HepG2 (cell line): Measurements from ENCODE around the gene MIR17HG. TPM values are rescaled to one million over a fixed set of nuclear protein-coding genes. Genes with fewer than 3 reads are reported as not detected.

Experiments used
- ATAC-seq: fragments of 200-7000 bp; cut with Tn5 transposase; 3 replicates; pipeline ENCODE4 v1.9.1; 2020; ENCODE audit warnings: mild to moderate bottlenecking, moderate library complexity
- BruUV-seq: library from RNA; stranded (reverse); fragments of 400-500 nt; replicated peaks from 2 replicates; lab custom pipeline; 2021; lab: Mats Ljungman, UMichigan
- CTCF ChIA-PET: fragments of 300-600 bp; formaldehyde crosslinking; extraction: SDS; loops from one replicate; lab custom pipeline; 2021; ENCODE audit warnings: low total read pairs, inconsistent platforms, low intra/inter-chr PET ratio; lab: Yijun Ruan, JAX
- POLR2A ChIA-PET: fragments of 350-600 bp; sonication (Branson Sonifier 250); formaldehyde crosslinking; loops from one replicate; lab custom pipeline; 2020; ENCODE audit warnings: antibody characterized with exemption, inconsistent platforms; lab: Yijun Ruan, JAX
- DNase-seq: peaks from one replicate; pipeline ENCODE4 v3.0.0-alpha.2; 2015; ENCODE audit warnings: low spot score
- FAIRE-seq: peaks from 3 replicates; lab custom pipeline; 2011; peaks lifted over from hg19 to GRCh38; lab: Jason Lieb, UNC
- H2AFZ ChIP-seq: one replicate; pipeline ENCODE4 v1.6.1; 2011; ENCODE audit warnings: low read length, inconsistent platforms
- H3K27ac ChIP-seq: fragments of 300-600 bp; 3 replicates; pipeline ENCODE4 v1.8.0; 2011; ENCODE audit warnings: mixed run types, mild to moderate bottlenecking, mixed read lengths, low read length, inconsistent platforms; ENCODE audit not compliant: insufficient read depth; ENCODE audit errors: extremely low read length
- H3K27me3 ChIP-seq, 2 experiments: fragments of 200-600 bp in 1 of 2; 2 replicates in 1 of 2; 3 replicates in 1 of 2; pipeline versions ENCODE4 v1.6.0 to v1.8.0; 2011; ENCODE audit warnings: low read length in 2 of 2, mild to moderate bottlenecking in 2 of 2, moderate library complexity in 2 of 2, inconsistent platforms in 1 of 2; ENCODE audit not compliant: insufficient read depth in 2 of 2, control insufficient read depth in 1 of 2
- H3K36me3 ChIP-seq, 2 experiments: fragments of 200-600 bp in 1 of 2; replicated peaks in 1 of 2; 2 replicates in 1 of 2; 3 replicates in 1 of 2; pipeline versions ENCODE4 v1.5.1 to v1.8.0; 2011; ENCODE audit warnings: low read length in 2 of 2, inconsistent platforms in 1 of 2; ENCODE audit not compliant: insufficient read depth in 2 of 2, control insufficient read depth in 1 of 2
- H3K4me1 ChIP-seq: 2 replicates; pipeline ENCODE4 v1.5.1; 2012; ENCODE audit warnings: low read length, inconsistent platforms; ENCODE audit not compliant: insufficient read depth
- H3K4me2 ChIP-seq: 2 replicates; pipeline ENCODE4 v1.6.0; 2011; ENCODE audit warnings: low read depth, low read length, inconsistent platforms
- H3K4me3 ChIP-seq, 3 experiments: fragments of 200-600 bp in 1 of 3; sonication (generic), shearing (Covaris generic) in 1 of 3; replicated peaks in 1 of 3; 2 replicates each; pipeline ENCODE4 v1.5.1; 2011 to 2016; ENCODE audit warnings: low read length in 3 of 3, inconsistent platforms in 2 of 3, low read depth in 2 of 3, mild to moderate bottlenecking in 2 of 3, control low read depth in 1 of 3, mixed read lengths in 1 of 3; ENCODE audit not compliant: insufficient read depth in 1 of 3
- H3K79me2 ChIP-seq: one replicate; pipeline ENCODE4 v1.6.1; 2011; ENCODE audit warnings: low read length, inconsistent platforms; ENCODE audit not compliant: insufficient read depth
- H3K9ac ChIP-seq: 2 replicates; pipeline ENCODE4 v1.6.0; 2011; ENCODE audit warnings: mild to moderate bottlenecking, low read depth, low read length, inconsistent platforms; ENCODE audit not compliant: insufficient read depth
- H3K9me3 ChIP-seq: 2 replicates; pipeline ENCODE4 v1.5.1; 2012; ENCODE audit warnings: mild to moderate bottlenecking, low read length
- H4K20me1 ChIP-seq: 2 replicates; pipeline ENCODE4 v1.6.0; 2011; ENCODE audit warnings: inconsistent platforms, mild to moderate bottlenecking, low read length, moderate library complexity; ENCODE audit not compliant: insufficient read depth
- ADNP ChIP-seq: sonication (generic); formaldehyde crosslinking; IDR thresholded peaks from 2 replicates; pipeline ENCODE4 v1.4.0; 2020; ENCODE audit warnings: missing genetic modification reagents
- ARNT2 ChIP-seq: sonication (generic); formaldehyde crosslinking; IDR thresholded peaks from 2 replicates; pipeline ENCODE4 v1.8.0; 2022; ENCODE audit warnings: mild to moderate bottlenecking, low read depth, missing genetic modification reagents, moderate library complexity
- CHD4 ChIP-seq: fragments of 200-600 bp; sonication (generic); IDR thresholded peaks from 2 replicates; pipeline ENCODE4 v1.7.0; 2017; ENCODE audit warnings: mild to moderate bottlenecking, low read length, borderline replicate concordance
- HNRNPUL1 ChIP-seq: fragments of 200-400 bp; formaldehyde crosslinking; IDR thresholded peaks from 2 replicates; pipeline ENCODE4 v1.6.1; 2017; ENCODE audit warnings: low read depth, mild to moderate bottlenecking, low read length, moderate library complexity
- KAT2B ChIP-seq: fragments of 150-350 bp; IDR thresholded peaks from 2 replicates; pipeline ENCODE4 v1.6.1; 2014; ENCODE audit warnings: low read depth, low read length, borderline replicate concordance
- NFIB ChIP-seq: sonication (generic); formaldehyde crosslinking; IDR thresholded peaks from 2 replicates; pipeline ENCODE4 v1.9.0; 2021; ENCODE audit warnings: missing genetic modification reagents, mild to moderate bottlenecking, borderline replicate concordance
- NFIC ChIP-seq: IDR thresholded peaks from 2 replicates; pipeline ENCODE4 v1.6.1; 2012; ENCODE audit warnings: mild to moderate bottlenecking, low read length, inconsistent platforms
- RAD21 ChIP-seq: fragments of 450-650 bp; formaldehyde crosslinking; IDR thresholded peaks from 2 replicates; pipeline ENCODE4 v1.5.0; 2020; ENCODE audit warnings: mild to moderate bottlenecking
- RELA ChIP-seq: sonication (generic); formaldehyde crosslinking; IDR thresholded peaks from 2 replicates; pipeline ENCODE4 v1.4.0; 2020; ENCODE audit warnings: missing genetic modification reagents
- RORA ChIP-seq: sonication (generic); formaldehyde crosslinking; IDR thresholded peaks from 2 replicates; pipeline ENCODE4 v1.5.0; 2020; ENCODE audit warnings: mild to moderate bottlenecking, missing genetic modification reagents, moderate library complexity
- SMC3 ChIP-seq: IDR thresholded peaks from 2 replicates; pipeline ENCODE4 v1.6.1; 2011; ENCODE audit warnings: low read length, improper control_type of control experiment
- SNAPC5 ChIP-seq: sonication (generic); formaldehyde crosslinking; IDR thresholded peaks from 2 replicates; pipeline ENCODE4 v1.8.1; 2023; ENCODE audit warnings: mild to moderate bottlenecking, missing genetic modification reagents, borderline replicate concordance
- SP1 ChIP-seq, 2 experiments: fragments of 450-650 bp in 1 of 2; sonication (generic) in 1 of 2; formaldehyde crosslinking in 1 of 2; IDR thresholded peaks; 2 replicates each; pipeline versions ENCODE4 v1.4.0 to v1.6.1; 2016 to 2020; ENCODE audit warnings: missing genetic modification reagents in 1 of 2
- U2AF2 ChIP-seq: fragments of 200-400 bp; formaldehyde crosslinking; IDR thresholded peaks from 2 replicates; pipeline ENCODE4 v1.6.1; 2017; ENCODE audit warnings: low read depth, mild to moderate bottlenecking, low read length
- ZBTB33 ChIP-seq: sonication (generic); formaldehyde crosslinking; IDR thresholded peaks from 2 replicates; pipeline ENCODE4 v1.4.0; 2020; ENCODE audit warnings: missing genetic modification reagents
- ZFP36L2 ChIP-seq: sonication (generic); formaldehyde crosslinking; IDR thresholded peaks from 2 replicates; pipeline ENCODE4 v1.4.0; 2020; ENCODE audit warnings: missing genetic modification reagents
- ZFY ChIP-seq: sonication (generic); formaldehyde crosslinking; IDR thresholded peaks from 2 replicates; pipeline ENCODE4 v1.4.0; 2020; ENCODE audit warnings: missing genetic modification reagents
- ZNF547 ChIP-seq: sonication (generic); formaldehyde crosslinking; IDR thresholded peaks from 2 replicates; pipeline ENCODE4 v1.5.1; 2020; ENCODE audit warnings: mild to moderate bottlenecking, missing genetic modification reagents
- ZNF784 ChIP-seq: sonication (generic); formaldehyde crosslinking; IDR thresholded peaks from 2 replicates; pipeline ENCODE4 v1.5.1; 2020; ENCODE audit warnings: missing genetic modification reagents, mild to moderate bottlenecking, borderline replicate concordance
- WGBS: methylation state at CpG from one replicate; pipeline ENCODE4 v1.1.6; 2017; ENCODE audit warnings: low lambda C conversion rate; 5-methylcytosine and 5-hydroxymethylcytosine counted together
- in situ Hi-C: cut with HindIII; loops from 2 replicates; pipeline ENCODE4 v1.10.0; 2017; ENCODE audit warnings: low pct_unique_long_range_greater_than_20kb; ENCODE audit not compliant: extremely low pct_ligation_motif_present
- intact Hi-C: fragments of 100-400 bp; cut with micrococcal nuclease; formaldehyde crosslinking; loops from one replicate; pipeline ENCODE4 v1.10.0; 2022; ENCODE audit not compliant: unreplicated experiment
- polyA plus RNA-seq, 8 experiments: library from polyadenylated mRNA; depleted of rRNA in 3 of 8; stranded (reverse) in 7 of 8; unstranded in 1 of 8; fragments of >200 nt; fragmentation: Illumina TruSeq in 4 of 8; extraction: Trizol in 4 of 8; gene quantifications; 2 replicates each; pipeline versions ENCODE4 v1.2.1 to v1.2.3, GENCODE V29; 2011 to 2016; ENCODE audit warnings: low read depth in 4 of 8, missing spikeins in 1 of 8, mixed read lengths in 1 of 8; ENCODE audit not compliant: insufficient read depth in 1 of 8
- total RNA-seq, 5 experiments: library from RNA; depleted of rRNA; stranded (reverse); fragments of >200 nt; fragmentation: Illumina TruSeq; extraction: Trizol; gene quantifications; 2 replicates each; pipeline ENCODE4 v1.2.3, GENCODE V29; 2016; ENCODE audit warnings: low read depth in 1 of 5

Gene MIR17HG
- total and polyA plus RNA-seq, 2 of the 13 experiments (the other 11 are each of a cell fraction or from before 2014, with no cell fraction given), result 2.5 to 12.3 TPM

GRCh38 chr13:91359631-91360030 is 12.1 kb downstream of the MIR17HG start:
- no peak overlapping the region for H3K4me3 ChIP-seq
- H4K20me1 ChIP-seq, result peaks cover 24% of the 10 kb centered on the region
- FAIRE-seq, result no peak
- no peak overlapping the region for H2AFZ ChIP-seq
- no peak for DNase-seq
- BruUV-seq, result no TSS peak
- ATAC-seq, result no peak
- peaks cover 0 to 14% of the 10 kb centered on the region in 2 experiments; a peak in 3 of 5 replicates for H3K36me3 ChIP-seq
- H3K27ac ChIP-seq, result peak overlapping the region; percentile 82
- no peak for TF ChIP-seq SNAPC5 (CRISPR knock-in tag)
- no peak for TF ChIP-seq KAT2B
- no peak for TF ChIP-seq ARNT2 (CRISPR knock-in tag)
- no peak for TF ChIP-seq RAD21 (CRISPR knock-in tag)
- no peak for TF ChIP-seq U2AF2
- no peak for TF ChIP-seq ZBTB33 (CRISPR knock-in tag)
- no peak for TF ChIP-seq CHD4
- no peak for TF ChIP-seq NFIB (CRISPR knock-in tag)
- TF ChIP-seq ZFY (CRISPR knock-in tag), result no peak
- TF ChIP-seq ADNP (CRISPR knock-in tag), result no peak
- no peak for TF ChIP-seq SP1 (IDR thresholded peaks at IDR 0.05)
- no peak for TF ChIP-seq SP1 (CRISPR knock-in tag; IDR thresholded peaks at IDR 0.05)
- no peak for TF ChIP-seq NFIC
- no peak for TF ChIP-seq ZFP36L2
- TF ChIP-seq SMC3, result no peak
- TF ChIP-seq ZNF547 (CRISPR knock-in tag), result no peak
- TF ChIP-seq RELA (CRISPR knock-in tag), result no peak
- TF ChIP-seq RORA, result no peak
- TF ChIP-seq HNRNPUL1, result no peak
- no peak for TF ChIP-seq ZNF784 (CRISPR knock-in tag)
- H3K4me1 ChIP-seq, result peaks cover 93% of the 10 kb centered on the region
- in situ Hi-C loops (no loop called here), intact Hi-C loops (no loop called here)
- 68% methylated on average over 3 of the region's 3 CpGs for WGBS
- H3K9ac ChIP-seq, result no peak overlapping the region
- H3K4me2 ChIP-seq, result no peak overlapping the region
- H3K9me3 ChIP-seq, result no peaks in the 10 kb centered on the region
- no peaks in the 10 kb centered on the region for H3K79me2 ChIP-seq
- CTCF ChIA-PET, result no interaction called here
- POLR2A ChIA-PET, result interaction anchor here (2.0 kb wide), 1 partner anchor 13 kb away, joined by 5 read pairs; no protein-coding TSS in a partner anchor
- no peaks in the 10 kb centered on the region for H3K27me3 ChIP-seq
